H1 (cell line): Measurements from ENCODE around the gene APOBEC2. TPM values are rescaled to one million over a fixed set of nuclear protein-coding genes. Genes with fewer than 3 reads are reported as not detected.

ENCODE experiments used
- BRCA1 ChIP-seq: IDR thresholded peaks from 2 replicates; pipeline ENCODE4 v1.6.1; 2012; ENCODE audit warnings: low read depth, low read length, improper control_type of control experiment
- CBX8 ChIP-seq: fragments of 300-800, 300-1000 bp; sonication (generic); IDR thresholded peaks from 2 replicates; pipeline ENCODE4 v1.7.1; 2016; ENCODE audit warnings: low read depth, low read length, borderline replicate concordance
- EP300 ChIP-seq, 2 experiments: IDR thresholded peaks; 1 replicate in 1 of 2; 2 replicates in 1 of 2; pipeline ENCODE4 v1.6.1; 2011 to 2012; ENCODE audit warnings: low read depth in 2 of 2, low read length in 2 of 2, mild to moderate bottlenecking in 2 of 2, borderline replicate concordance in 1 of 2, inconsistent platforms in 1 of 2, moderate library complexity in 1 of 2
- GABPA ChIP-seq: IDR thresholded peaks from 2 replicates; pipeline ENCODE4 v1.6.1; 2011; ENCODE audit warnings: mild to moderate bottlenecking, low read length, moderate library complexity, borderline replicate concordance; ENCODE audit not compliant: insufficient read depth
- GTF2F1 ChIP-seq: IDR thresholded peaks from 2 replicates; pipeline ENCODE4 v1.6.1; 2012; ENCODE audit warnings: low read depth, low read length, improper control_type of control experiment, borderline replicate concordance
- KDM5A ChIP-seq: fragments of 200-600 bp; IDR thresholded peaks from 2 replicates; pipeline ENCODE4 v1.7.1; 2012; ENCODE audit warnings: mild to moderate bottlenecking, low read length, inconsistent platforms, mixed read lengths
- MAFK ChIP-seq: IDR thresholded peaks from 2 replicates; pipeline ENCODE4 v1.6.1; 2012; ENCODE audit warnings: low read depth, mild to moderate bottlenecking, improper control_type of control experiment, low read length
- NRF1 ChIP-seq: IDR thresholded peaks from 2 replicates; pipeline ENCODE4 v1.6.1; 2011; ENCODE audit warnings: mild to moderate bottlenecking, low read depth, low read length, improper control_type of control experiment
- POLR2AphosphoS5 ChIP-seq: IDR thresholded peaks from 2 replicates; pipeline ENCODE4 v1.6.1; 2011; ENCODE audit warnings: low read depth, low read length
- RAD21 ChIP-seq, 2 experiments: IDR thresholded peaks in 1 of 2; conservative IDR thresholded peaks in 1 of 2; 2 replicates each; pipeline ENCODE4 v1.6.1; 2011; ENCODE audit warnings: low read depth in 2 of 2, low read length in 2 of 2, improper control_type of control experiment in 1 of 2, inconsistent platforms in 1 of 2, mild to moderate bottlenecking in 1 of 2, moderate library complexity in 1 of 2
- SP1 ChIP-seq: IDR thresholded peaks from 2 replicates; pipeline ENCODE4 v1.6.1; 2011; ENCODE audit warnings: low read depth, low read length
- polyA plus RNA-seq, 7 experiments: library from polyadenylated mRNA; depleted of rRNA in 3 of 7; stranded (reverse) in 5 of 7; unstranded in 2 of 7; fragments of >200 nt in 5 of 7; fragments of 200-250 nt in 2 of 7; gene quantifications; 1 replicate in 5 of 7; 2 replicates in 1 of 7; 4 replicates in 1 of 7; pipeline versions ENCODE4 v1.2.1 to v1.2.3, GENCODE V29; 2011 to 2013; ENCODE audit warnings: missing spikeins in 2 of 7, mixed read lengths in 2 of 7
- total RNA-seq: library from RNA; stranded (reverse); fragmentation: NEBNext Ultra II Directional; extraction: Animal tissue kit (Norgen Biotek cat#: 25700); gene quantifications from 2 replicates; pipeline ENCODE4 v1.2.1, GENCODE V29; 2021
- TF ChIP-seq, protein P1 (sequence below): fragments of 300-600 bp; sonication (generic); IDR thresholded peaks from 2 replicates; pipeline ENCODE4 v1.7.1; 2012; ENCODE audit warnings: low read length, moderate library complexity, mild to moderate bottlenecking, inconsistent platforms; ENCODE audit not compliant: insufficient replicate concordance

Gene APOBEC2
- total and polyA plus RNA-seq, 2 of the 8 experiments (the other 6 are each of a cell fraction or from before 2014, with no cell fraction given): not detected

DNA sequence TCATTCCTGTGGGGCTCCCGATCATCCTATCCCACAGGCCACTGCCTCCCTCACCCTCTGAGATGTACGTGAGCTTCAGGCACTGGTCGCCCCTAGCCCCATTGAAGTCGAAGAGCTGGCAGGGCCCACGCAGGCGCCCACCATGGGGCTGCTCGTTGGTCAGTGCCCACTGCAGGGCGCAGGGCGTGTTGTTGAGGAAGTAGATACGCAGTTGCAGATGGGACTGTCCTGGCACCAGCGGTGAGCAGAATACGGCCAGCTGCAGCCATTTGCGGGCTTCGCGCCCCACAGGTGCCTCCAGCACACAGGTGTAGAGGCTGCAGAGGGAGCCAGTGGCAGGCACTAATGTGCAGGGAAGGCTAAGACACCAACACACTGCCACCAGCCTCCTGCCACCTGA lies 20.2 kb upstream of the APOBEC2 start (continued):
- TF ChIP-seq, protein P1, sequence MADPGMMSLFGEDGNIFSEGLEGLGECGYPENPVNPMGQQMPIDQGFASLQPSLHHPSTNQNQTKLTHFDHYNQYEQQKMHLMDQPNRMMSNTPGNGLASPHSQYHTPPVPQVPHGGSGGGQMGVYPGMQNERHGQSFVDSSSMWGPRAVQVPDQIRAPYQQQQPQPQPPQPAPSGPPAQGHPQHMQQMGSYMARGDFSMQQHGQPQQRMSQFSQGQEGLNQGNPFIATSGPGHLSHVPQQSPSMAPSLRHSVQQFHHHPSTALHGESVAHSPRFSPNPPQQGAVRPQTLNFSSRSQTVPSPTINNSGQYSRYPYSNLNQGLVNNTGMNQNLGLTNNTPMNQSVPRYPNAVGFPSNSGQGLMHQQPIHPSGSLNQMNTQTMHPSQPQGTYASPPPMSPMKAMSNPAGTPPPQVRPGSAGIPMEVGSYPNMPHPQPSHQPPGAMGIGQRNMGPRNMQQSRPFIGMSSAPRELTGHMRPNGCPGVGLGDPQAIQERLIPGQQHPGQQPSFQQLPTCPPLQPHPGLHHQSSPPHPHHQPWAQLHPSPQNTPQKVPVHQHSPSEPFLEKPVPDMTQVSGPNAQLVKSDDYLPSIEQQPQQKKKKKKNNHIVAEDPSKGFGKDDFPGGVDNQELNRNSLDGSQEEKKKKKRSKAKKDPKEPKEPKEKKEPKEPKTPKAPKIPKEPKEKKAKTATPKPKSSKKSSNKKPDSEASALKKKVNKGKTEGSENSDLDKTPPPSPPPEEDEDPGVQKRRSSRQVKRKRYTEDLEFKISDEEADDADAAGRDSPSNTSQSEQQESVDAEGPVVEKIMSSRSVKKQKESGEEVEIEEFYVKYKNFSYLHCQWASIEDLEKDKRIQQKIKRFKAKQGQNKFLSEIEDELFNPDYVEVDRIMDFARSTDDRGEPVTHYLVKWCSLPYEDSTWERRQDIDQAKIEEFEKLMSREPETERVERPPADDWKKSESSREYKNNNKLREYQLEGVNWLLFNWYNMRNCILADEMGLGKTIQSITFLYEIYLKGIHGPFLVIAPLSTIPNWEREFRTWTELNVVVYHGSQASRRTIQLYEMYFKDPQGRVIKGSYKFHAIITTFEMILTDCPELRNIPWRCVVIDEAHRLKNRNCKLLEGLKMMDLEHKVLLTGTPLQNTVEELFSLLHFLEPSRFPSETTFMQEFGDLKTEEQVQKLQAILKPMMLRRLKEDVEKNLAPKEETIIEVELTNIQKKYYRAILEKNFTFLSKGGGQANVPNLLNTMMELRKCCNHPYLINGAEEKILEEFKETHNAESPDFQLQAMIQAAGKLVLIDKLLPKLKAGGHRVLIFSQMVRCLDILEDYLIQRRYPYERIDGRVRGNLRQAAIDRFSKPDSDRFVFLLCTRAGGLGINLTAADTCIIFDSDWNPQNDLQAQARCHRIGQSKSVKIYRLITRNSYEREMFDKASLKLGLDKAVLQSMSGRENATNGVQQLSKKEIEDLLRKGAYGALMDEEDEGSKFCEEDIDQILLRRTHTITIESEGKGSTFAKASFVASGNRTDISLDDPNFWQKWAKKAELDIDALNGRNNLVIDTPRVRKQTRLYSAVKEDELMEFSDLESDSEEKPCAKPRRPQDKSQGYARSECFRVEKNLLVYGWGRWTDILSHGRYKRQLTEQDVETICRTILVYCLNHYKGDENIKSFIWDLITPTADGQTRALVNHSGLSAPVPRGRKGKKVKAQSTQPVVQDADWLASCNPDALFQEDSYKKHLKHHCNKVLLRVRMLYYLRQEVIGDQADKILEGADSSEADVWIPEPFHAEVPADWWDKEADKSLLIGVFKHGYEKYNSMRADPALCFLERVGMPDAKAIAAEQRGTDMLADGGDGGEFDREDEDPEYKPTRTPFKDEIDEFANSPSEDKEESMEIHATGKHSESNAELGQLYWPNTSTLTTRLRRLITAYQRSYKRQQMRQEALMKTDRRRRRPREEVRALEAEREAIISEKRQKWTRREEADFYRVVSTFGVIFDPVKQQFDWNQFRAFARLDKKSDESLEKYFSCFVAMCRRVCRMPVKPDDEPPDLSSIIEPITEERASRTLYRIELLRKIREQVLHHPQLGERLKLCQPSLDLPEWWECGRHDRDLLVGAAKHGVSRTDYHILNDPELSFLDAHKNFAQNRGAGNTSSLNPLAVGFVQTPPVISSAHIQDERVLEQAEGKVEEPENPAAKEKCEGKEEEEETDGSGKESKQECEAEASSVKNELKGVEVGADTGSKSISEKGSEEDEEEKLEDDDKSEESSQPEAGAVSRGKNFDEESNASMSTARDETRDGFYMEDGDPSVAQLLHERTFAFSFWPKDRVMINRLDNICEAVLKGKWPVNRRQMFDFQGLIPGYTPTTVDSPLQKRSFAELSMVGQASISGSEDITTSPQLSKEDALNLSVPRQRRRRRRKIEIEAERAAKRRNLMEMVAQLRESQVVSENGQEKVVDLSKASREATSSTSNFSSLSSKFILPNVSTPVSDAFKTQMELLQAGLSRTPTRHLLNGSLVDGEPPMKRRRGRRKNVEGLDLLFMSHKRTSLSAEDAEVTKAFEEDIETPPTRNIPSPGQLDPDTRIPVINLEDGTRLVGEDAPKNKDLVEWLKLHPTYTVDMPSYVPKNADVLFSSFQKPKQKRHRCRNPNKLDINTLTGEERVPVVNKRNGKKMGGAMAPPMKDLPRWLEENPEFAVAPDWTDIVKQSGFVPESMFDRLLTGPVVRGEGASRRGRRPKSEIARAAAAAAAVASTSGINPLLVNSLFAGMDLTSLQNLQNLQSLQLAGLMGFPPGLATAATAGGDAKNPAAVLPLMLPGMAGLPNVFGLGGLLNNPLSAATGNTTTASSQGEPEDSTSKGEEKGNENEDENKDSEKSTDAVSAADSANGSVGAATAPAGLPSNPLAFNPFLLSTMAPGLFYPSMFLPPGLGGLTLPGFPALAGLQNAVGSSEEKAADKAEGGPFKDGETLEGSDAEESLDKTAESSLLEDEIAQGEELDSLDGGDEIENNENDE: no peak
- no peak for TF ChIP-seq RAD21 (IDR thresholded peaks at IDR 0.05 in 1 of 2, conservative IDR thresholded peaks at IDR 0.05 in 1 of 2; ENCODE audit: low read depth in 2 of 2, low read length in 2 of 2)
- no peak for TF ChIP-seq SP1
- TF ChIP-seq EP300 (IDR thresholded peaks at IDR 0.05; ENCODE audit: borderline replicate concordance in 1 of 2, low read depth in 2 of 2, low read length in 2 of 2): no peak
- TF ChIP-seq GTF2F1: no peak
- TF ChIP-seq MAFK: no peak
- TF ChIP-seq KDM5A: no peak
- TF ChIP-seq BRCA1: no peak
- no peak for TF ChIP-seq NRF1
- TF ChIP-seq POLR2AphosphoS5: no peak
- TF ChIP-seq GABPA: no peak
- no peak for TF ChIP-seq CBX8
